GM18508 (cell line): ENCODE data around the gene TTC21B.

Source experiments
- ATAC-seq: cut with Tn5 transposase; IDR thresholded peaks from one replicate; pipeline ENCODE4 v1.9.1; 2021; ENCODE audit warnings: moderate number of reproducible peaks; ENCODE audit not compliant: insufficient read depth, unreplicated experiment

TTC21B gene

DNA sequence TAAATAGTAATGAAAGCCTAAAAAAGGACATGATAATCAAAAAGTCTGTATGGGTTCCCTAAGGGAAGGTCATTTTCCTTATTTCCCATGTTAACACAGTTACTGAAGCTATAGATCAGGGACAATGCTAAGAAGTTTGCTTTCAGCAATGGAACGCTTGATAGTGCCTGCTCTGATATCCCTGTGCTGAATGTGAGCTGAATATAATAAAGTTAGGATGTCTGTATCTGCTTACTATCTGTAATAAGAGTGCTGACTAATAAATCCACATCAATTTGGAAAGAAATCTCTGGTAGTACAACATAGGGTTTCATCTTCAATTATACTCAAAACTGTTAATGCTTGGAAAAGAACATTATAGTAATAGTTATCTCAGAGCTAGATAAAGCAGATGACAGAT is 25.8 kb downstream of the TTC21B start:
- ATAC-seq, result no peak

DNA sequence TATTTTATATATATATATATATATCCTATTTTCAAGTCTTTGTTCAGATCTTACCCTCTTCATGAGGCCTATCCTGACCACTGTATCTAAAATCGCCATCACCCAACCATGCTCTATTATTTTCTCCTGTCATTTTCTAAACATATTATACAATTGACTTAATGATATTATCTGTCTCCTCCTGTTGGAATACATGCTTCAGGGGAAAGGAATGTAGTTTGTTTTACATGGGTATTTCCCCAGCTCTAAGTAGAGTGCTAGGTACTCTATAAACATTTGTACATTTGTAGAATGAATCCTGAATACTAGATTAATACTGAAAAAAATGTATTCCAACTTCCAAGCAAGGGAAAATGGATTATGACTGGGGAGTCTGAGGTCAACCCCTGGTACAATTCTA is 26.2 kb downstream of the TTC21B start:
- no peak for ATAC-seq

DNA sequence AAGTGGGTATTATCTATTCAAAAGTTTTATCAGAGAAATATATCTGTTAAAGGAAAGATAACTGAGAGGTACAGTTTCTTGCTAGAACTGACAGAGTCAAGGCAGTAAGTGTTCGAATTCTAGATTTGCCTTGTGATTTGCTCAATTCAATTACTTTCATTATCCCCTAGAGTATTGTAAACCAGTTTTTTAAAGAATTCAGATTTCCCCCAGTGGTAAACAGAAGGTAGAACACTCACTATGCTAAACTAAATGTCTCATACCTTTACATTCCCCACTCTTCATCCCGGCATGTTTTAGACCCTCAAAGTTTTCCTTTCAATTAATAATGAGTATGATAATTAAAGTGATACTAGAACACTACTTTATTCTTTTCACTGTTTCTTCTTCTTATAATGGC is 28.6 kb downstream of the TTC21B start:
- no peak for ATAC-seq

DNA sequence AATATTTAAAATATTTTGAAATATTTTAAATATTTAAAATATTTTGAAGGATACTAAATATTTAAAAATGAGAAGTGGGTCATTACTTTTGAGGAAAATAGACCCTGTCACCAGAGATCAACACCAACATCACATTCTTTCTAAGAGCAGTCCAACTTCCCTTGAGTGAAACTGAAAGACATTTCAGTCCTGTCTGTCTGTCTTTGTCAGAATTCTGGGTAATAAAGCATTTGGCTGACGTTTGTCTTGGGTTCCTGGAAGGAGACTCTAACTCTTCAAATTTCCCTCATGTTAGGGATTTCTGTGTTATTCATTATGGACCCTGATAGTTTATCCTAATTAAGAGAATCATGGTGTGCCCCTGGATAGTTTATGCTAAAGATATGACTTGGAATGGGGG is 32.8 kb downstream of the TTC21B start:
- ATAC-seq, result no peak

DNA sequence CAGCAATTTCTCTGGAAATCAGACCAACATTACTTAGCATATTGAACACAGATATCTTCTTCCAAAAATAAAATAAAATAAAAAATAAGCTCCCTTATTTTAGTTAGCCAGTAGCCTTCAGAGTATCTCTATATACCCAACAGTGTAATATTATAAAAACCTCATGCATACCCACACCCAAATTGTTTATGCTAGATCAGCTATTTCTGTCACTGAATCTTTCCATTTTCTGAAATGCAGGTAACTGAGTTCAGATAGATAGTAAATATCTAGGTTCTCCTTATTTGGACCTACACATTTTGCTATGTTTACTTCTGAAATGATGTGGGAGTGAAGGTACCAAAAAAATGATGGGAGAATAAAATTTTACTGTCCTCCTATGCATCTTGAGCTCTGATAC is 39.9 kb downstream of the TTC21B start:
- no peak for ATAC-seq

DNA sequence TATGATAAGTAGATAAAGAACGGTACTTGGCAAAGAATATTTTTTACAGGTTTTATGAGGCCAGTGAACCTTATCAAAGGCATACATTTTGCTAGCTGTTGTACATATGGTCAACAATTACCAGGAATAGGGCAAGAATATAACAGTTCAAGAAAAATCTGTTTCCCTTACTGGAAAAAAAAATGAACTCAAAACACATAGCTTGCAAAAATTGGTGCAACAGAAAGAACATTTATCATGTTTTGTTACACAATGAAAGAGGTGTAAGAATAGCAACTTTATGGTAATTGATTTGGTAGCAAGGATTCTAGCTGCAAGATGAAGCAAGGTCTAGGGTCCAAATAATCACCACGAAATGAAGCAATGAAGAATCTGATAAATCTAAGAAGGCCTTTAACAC is 41.6 kb downstream of the TTC21B start:
- no peak for ATAC-seq

DNA sequence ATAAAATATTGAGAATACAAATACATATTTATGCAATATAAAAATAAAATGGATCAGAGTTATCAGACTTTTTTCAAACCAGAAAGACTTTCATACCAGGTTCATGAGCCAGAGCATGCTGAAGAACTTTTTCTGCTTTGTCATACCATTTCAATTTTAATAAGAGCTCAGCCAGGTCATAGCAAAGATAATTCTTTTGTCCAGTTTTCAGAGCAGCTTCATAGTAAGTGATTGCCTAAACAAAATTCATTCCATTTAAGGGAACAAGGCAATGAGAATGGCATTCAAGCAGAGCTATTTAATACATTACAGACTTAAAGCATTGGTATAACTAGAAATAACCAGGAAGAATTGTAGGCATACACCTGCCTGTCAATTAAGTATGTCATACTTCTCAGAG is 42.3 kb downstream of the TTC21B start:
- no peak for ATAC-seq

DNA sequence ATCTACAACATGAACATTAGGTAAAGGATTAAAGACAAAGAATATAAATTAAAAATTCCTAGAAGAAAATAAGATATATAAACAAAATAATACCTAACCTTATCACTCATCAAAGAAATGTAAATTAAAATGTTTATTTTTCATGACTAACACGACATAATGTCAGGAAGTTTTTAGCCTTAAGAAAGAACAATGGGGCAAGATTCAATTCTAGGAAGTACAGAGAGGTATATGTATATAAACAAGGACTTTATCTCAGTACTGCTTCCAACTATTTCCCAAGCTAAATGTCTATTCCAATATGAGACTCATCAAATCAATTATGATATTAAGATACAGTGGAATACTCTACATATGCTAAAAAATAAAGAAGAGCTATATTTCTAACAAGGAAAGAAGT is 44.1 kb downstream of the TTC21B start:
- no peak for ATAC-seq

DNA sequence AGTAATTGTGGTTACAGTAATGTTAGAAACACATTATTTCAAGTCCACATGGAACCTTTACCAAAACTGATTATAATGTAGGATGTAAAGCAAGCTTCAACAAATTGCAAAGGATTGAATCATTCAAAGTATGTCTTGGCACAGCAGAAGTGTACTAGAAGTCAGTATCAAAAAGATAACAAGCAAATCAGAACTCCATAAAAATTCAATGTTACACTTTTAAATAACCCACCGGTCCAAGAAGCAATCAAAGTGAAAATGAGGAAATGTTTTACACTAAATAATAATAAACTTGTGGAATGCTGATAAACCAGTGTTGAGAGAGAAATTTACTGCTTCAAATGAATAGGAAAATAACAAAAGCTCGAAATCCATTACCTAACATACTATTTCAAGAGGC is 47.7 kb downstream of the TTC21B start:
- ATAC-seq, result no peak

DNA sequence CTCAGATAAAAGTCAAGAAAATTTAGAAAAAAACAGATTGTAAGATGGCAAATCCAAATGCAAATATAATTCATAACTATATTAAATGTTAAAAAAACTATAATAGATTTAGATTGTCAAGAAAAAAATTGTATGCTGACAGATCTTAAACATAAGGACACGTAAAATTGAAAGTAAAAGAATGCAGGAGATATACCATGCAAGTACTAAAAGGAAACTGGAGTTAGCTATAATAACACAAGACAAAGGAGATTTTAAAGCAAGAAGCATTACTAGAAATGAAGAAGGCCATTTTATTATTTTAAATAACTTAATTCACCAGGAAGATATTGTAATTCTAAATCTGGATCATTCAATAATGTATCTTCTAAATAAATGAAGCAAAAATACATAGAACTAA is 48.3 kb downstream of the TTC21B start:
- ATAC-seq, result no peak

DNA sequence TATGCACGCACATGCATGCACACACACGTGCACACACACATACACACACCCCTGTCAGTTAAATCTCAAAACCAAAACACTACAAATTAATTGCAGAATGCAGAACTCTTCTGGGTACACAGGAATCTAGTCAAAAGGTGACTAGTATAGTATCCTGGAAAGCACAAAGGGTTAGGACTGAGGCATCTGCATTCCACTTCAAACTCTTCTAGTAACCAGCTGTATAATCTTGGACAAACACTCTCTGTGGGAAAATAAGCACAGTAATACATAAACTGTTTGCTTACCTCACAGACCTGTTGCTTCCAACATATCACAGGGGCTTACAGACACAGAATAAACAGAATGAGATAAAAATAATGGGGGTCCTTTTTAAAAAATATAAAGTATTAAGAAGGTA is 49.1 kb downstream of the TTC21B start:
- no peak for ATAC-seq

DNA sequence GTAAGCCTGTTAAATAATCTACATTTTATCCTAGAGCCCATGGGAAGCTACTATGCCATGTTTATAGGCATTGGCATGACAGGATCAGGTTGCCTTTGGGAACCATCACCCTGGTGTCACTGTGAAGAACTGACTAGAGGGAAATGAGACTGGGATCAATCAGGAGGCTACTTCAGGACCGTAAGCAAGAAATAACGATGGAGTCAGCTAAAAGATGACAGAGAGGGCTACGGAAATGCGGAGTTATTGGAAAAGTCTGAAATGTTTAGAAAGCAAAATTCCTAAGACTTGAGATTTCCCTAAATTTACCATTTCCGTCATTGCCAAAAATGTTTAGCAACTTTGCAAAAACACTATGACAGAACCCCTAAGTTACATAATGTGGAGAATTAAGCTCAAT is 50.2 kb downstream of the TTC21B start:
- ATAC-seq, result no peak

DNA sequence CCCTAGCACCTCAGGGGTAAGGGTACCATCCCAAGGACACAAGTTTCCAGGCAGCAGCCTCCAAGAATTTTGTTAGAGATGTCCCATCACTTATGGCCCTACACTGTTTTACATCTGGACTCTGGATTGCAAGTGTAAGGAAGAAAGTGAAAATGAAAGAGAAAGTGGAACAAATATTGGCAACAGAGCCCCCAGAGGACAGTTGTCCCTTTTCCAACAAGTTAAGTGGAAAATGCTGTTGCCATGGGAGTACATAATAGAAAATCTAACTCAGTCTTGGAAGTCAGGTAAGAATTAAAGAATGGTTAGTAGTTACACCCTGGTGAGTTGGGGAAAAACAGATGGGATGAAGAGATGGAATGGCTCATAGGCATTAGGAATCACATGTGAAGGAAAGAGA is 50.6 kb downstream of the TTC21B start:
- no peak for ATAC-seq

DNA sequence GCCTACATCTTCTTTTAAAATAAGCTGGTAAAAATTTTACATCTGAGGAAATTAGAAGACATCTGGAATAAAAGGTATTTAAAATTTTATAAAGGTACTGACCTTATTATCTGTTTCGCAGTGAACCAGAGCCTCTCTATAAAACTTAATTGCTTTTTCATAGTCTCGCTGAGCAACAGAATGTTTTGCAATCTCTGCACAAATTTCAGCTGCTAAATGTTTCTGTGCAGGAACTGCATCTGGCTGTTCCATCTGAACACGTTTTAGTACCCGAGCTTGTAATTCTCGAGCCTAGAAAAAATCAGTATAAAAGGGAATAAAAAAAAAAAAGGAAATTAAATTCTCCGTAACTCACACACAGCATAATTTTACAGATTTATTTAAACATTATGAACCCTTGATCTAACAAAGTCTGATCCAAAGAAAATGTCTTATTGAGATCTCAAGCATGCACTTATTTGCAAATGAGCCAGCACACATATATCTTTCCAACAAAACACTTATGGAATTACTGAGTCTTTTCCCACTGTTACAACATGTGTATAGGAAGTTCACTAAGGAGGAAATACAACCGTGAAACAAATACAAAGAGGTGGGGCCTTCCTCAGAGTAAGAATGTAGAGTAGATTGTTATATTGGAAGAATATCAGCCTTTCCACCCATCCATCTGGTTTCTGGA is 51.8 kb downstream of the TTC21B start:
- no peak for ATAC-seq

DNA sequence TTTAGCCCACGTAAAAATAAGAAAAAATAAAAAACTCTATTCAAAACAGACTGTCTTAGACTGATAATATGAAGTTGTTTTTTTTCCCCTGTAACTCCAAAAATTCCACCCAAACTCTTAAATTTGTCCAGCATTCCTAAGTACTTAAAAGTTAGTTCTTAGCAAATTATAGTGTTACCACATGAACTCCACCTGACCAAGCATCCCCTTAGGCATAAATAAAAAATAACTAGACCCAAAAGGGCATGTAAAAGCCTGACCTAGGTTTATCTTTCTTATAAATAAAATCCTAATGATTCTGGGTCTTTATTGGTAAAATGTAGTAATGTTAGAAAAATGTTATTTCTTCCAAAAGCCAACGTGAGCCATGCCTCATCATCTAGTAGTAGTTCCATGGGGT is 54.3 kb downstream of the TTC21B start:
- no peak for ATAC-seq

DNA sequence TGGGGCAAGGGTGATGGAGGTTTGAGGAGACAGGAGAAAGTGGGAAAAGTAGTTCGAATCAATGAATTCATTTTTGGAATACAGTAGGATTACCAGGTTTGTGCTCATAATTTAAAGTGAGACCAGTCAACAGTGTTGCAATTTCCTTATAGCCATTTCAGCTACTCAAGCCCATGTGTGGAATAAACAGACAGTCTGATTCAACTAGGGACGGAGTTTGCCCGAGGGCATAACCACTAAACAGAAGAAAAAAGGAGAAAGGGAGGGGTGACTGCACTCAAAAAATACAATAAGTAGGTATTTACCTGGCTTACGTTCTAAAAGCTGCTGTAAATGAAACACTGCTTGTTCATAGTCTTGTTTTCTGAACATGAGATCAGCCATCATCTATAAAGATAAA is 55.2 kb downstream of the TTC21B start:
- ATAC-seq, result no peak

DNA sequence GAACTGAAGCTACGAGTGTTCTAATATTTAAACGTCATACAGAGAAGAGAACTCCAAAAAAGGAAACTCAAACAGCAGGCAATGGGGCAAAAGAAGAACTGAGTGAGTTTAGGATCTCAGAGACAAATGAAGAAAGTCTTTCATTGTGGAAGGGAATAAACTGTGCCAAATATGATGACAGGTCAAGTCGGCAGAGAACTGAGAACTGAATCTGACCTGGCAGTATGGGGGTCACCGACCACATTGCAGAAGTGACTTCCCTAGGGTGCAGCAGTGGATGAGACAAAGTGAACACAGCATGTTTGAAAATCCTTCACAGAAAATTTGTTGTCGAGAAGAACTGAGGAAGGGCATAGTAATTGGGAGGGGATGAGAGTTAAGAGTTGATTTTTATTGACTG is 55.9 kb downstream of the TTC21B start:
- ATAC-seq, result peak; percentile 60

DNA sequence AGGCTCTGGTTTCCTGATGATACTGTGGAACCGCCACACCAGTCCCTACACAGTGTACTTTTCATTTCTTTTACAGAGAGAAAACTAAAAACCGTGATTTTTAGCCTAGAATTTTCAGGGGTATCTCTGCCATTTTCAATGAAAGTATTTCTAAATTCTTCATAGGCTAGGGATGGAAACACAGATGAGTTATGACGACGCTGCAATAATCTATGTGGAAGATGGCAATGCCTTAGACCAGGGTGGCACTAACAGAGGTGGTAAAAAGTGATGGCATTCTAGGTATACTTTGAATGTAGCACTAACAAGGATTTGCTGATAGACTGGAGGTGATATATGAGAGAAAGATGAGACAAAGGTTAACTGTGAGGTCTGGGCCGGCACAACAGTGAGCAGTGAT is 56.5 kb downstream of the TTC21B start:
- ATAC-seq, result no peak

DNA sequence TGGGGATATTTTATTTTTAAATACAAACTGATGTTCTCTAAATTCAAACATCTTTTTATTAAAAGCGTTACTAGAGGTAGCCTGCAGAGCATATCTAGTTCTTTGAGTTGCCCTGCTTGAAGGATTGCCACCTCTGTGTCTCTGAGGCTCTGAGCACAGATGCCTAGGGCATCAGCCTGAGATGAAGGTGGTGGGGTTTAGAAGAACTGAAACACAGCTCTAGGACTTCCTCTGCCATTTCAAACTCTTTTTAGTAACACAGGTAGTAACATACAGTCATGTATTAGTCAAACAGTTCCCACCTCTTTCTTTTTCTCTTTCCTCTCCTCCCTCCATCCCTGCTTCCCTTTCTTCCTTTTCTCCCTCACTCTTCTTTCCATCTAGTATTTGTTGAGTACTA is 57.6 kb downstream of the TTC21B start:
- peak; percentile 98 for ATAC-seq

DNA sequence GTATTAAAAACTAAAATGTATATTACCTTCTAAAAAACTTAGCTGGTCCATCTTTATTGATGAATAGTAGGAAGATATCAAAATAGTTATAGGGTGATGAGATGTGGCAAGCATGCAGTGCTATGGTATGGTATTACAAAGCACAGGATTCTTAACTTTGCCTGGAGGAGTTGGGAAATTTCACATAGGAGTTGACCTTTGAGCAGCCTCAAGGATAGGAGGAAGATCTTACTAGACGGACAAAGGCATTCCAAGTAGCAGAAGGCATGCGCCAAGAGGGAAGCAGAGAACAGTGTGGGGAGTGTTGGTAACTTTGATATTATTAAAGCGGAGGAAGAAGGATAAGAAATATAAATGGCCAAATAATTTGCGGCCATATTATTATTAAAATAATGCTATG is 60.0 kb downstream of the TTC21B start:
- no peak for ATAC-seq

DNA sequence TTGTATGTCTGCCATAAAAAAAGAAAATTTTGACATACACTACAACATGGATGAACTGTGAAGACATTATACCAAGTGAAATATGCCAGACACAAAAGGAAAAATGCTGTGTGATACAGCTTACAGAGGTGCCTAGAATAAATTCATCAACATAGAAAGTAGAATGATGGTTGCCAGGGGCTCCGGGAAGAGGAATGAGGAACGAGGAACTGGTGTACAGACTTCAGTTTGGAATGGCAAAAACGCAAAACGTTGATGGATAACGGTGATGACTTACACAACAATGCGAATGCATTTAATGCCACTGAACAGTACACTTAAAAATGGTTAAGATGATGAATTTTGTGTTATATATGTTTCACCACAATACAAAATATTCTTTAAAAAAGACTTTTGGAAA is 61.0 kb downstream of the TTC21B start:
- no peak for ATAC-seq

DNA sequence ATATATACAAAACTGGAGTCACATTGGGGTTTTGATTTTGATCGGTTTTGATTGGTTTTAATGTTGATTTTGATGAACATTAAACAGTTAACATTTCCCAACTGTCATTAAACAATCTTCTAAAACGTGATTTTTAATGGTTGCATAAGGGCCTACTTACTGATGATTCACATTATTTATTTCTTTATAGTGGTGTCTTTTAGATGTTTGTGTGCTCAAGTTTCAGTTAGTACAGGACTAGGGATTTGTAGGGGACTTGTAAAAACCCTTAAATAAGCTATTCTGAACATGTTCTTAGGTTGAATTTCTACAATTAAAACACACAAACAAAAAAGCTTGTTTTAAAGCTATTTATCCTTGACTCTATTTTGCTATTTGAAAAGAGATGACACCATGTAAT is 61.6 kb downstream of the TTC21B start:
- no peak for ATAC-seq

DNA sequence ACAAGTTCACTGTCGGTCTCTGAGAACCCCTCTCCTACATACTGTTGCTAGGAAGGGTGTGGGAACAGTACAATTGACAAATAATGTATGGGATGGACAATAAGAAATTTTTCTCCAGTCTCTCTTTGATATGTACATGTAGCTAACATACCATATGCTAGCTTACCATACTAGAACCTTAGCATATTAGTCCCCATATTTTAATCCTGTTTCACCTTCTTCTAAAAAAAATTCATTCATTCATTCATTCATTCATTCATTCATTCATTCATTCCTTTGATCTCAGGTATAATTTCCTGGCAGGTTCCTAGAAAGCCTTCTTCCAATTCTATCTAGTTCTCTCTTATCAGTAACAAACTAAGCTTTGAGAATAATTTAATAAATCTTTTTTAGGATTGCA is 62.2 kb downstream of the TTC21B start:
- no peak for ATAC-seq
